Activated T-cell treated with anti-CD3 and anti-CD28 coated beads, Interleukin-2, amount 50 U/mL, for 24 hours (primary cell): ENCODE measurements around the gene SPIRE2.
"Not testable (repeated sequence)": the region's sequence is repeated elsewhere in the genome, so short reads cannot be mapped to it uniquely, and the experiment has no call there.

Experiments used
- DNase-seq: peaks from one replicate; pipeline ENCODE4 v3.0.0-alpha.2; 2020
- H3K27ac Mint-ChIP-seq: 2 replicates; pipeline ENCODE4 v1.8.0; 2020; ENCODE audit warnings: mild to moderate bottlenecking, mixed read lengths
- H3K27me3 Mint-ChIP-seq: 2 replicates; pipeline ENCODE4 v1.8.0; 2020; ENCODE audit warnings: mixed read lengths
- H3K36me3 Mint-ChIP-seq: 2 replicates; pipeline ENCODE4 v1.8.0; 2020; ENCODE audit warnings: low read depth, mixed read lengths
- H3K4me1 Mint-ChIP-seq: 2 replicates; pipeline ENCODE4 v1.8.0; 2020; ENCODE audit warnings: low read depth, mixed read lengths
- H3K4me3 Mint-ChIP-seq: 2 replicates; pipeline ENCODE4 v1.8.0; 2020; ENCODE audit warnings: mild to moderate bottlenecking, moderate library complexity, mixed read lengths
- H3K9me3 Mint-ChIP-seq: 2 replicates; pipeline ENCODE4 v1.8.0; 2020; ENCODE audit warnings: mixed read lengths

The SPIRE2 gene

GRCh38 chr16:89912627-89913026, 84.4 kb downstream of the SPIRE2 start:
- no peak overlapping the region for H3K27ac Mint-ChIP-seq
- no peaks in the 10 kb centered on the region for H3K9me3 Mint-ChIP-seq
- peaks cover 48% of the 10 kb centered on the region for H3K36me3 Mint-ChIP-seq
- no peaks in the 10 kb centered on the region for H3K27me3 Mint-ChIP-seq
- peaks cover 10% of the 10 kb centered on the region for H3K4me1 Mint-ChIP-seq
- H3K4me3 Mint-ChIP-seq, result no peak overlapping the region
- no peak for DNase-seq

GRCh38 chr16:89913408-89914387, 85.4 kb downstream of the SPIRE2 start:
- Mint-ChIP-seq H3K27me3 (peaks cover 2% of the 10 kb centered on the region), H3K36me3 (peaks cover 47% of the 10 kb centered on the region), H3K4me1 (peaks cover 19% of the 10 kb centered on the region), H3K4me3 (no peak overlapping the region), H3K27ac (no peak overlapping the region), H3K9me3 (no peaks in the 10 kb centered on the region)
- no peak for DNase-seq

- not testable (repeated sequence) for H3K4me3 Mint-ChIP-seq, H3K27ac Mint-ChIP-seq, H3K9me3 Mint-ChIP-seq, DNase-seq
- Mint-ChIP-seq H3K36me3 (peaks cover 36% of the 10 kb centered on the region), H3K27me3 (peaks cover 13% of the 10 kb centered on the region), H3K4me1 (peaks cover 21% of the 10 kb centered on the region)
Observed at GRCh38 chr16:89914642-89915285, 86.5 kb downstream of the SPIRE2 start.

GRCh38 chr16:89915303-89916232, 87.3 kb downstream of the SPIRE2 start:
- no peak for DNase-seq
- Mint-ChIP-seq H3K27me3 (peaks cover 21% of the 10 kb centered on the region), H3K4me3 (no peak overlapping the region), H3K9me3 (no peaks in the 10 kb centered on the region), H3K4me1 (peaks cover 28% of the 10 kb centered on the region), H3K27ac (no peak overlapping the region), H3K36me3 (peaks cover 28% of the 10 kb centered on the region)

- peak overlapping the region; percentile 33 for H3K4me3 Mint-ChIP-seq
- no peaks in the 10 kb centered on the region for H3K9me3 Mint-ChIP-seq
- H3K27me3 Mint-ChIP-seq, result peaks cover 43% of the 10 kb centered on the region
- H3K27ac Mint-ChIP-seq, result peak overlapping the region; percentile 88
- DNase-seq, result peak; percentile 83
- peaks cover 49% of the 10 kb centered on the region for H3K4me1 Mint-ChIP-seq
- peaks cover 8% of the 10 kb centered on the region for H3K36me3 Mint-ChIP-seq
Observed at GRCh38 chr16:89917773-89918452, 89.6 kb downstream of the SPIRE2 start.

GRCh38 chr16:89918453-89919347, 90.4 kb downstream of the SPIRE2 start, which contains the start of gene MC1R:
Gene MC1R (plus strand): TSS chr16:89918862. CDS start chr16:89919259, 397 bp downstream.
- peak within 1 kb of the TSS; percentile 88 for H3K27ac Mint-ChIP-seq
- H3K4me1 Mint-ChIP-seq, result peaks cover 49% of the 10 kb centered on the region
- DNase-seq, result peak; percentile 52
- peaks cover 2% of the 10 kb centered on the region for H3K36me3 Mint-ChIP-seq
- peaks cover 43% of the 10 kb centered on the region for H3K27me3 Mint-ChIP-seq
- peak within 1 kb of the TSS; percentile 33 for H3K4me3 Mint-ChIP-seq
- no peaks in the 10 kb centered on the region for H3K9me3 Mint-ChIP-seq

- H3K27me3 Mint-ChIP-seq, result peaks cover 52% of the 10 kb centered on the region
- DNase-seq, result no peak
- H3K4me3 Mint-ChIP-seq, result no peak overlapping the region
Observed at GRCh38 chr16:89919535-89920406, 91.5 kb downstream of the SPIRE2 start.

GRCh38 chr16:89920723-89921122, 92.4 kb downstream of the SPIRE2 start:
- DNase-seq, result no peak
- Mint-ChIP-seq H3K4me3 (no peak overlapping the region), H3K27ac (no peak overlapping the region), H3K36me3 (peaks cover 2% of the 10 kb centered on the region), H3K9me3 (no peaks in the 10 kb centered on the region), H3K27me3 (peaks cover 59% of the 10 kb centered on the region), H3K4me1 (peaks cover 55% of the 10 kb centered on the region)

More at GRCh38 chr16:89919535-89920406, 91.5 kb downstream of the SPIRE2 start:
- peaks cover 2% of the 10 kb centered on the region for H3K36me3 Mint-ChIP-seq
- H3K27ac Mint-ChIP-seq, result no peak overlapping the region
- no peaks in the 10 kb centered on the region for H3K9me3 Mint-ChIP-seq
- peaks cover 52% of the 10 kb centered on the region for H3K4me1 Mint-ChIP-seq
